Esophagus muscularis mucosa (tissue), 4 donors: Measurements from ENCODE around the gene EAF1. TPM values are rescaled to one million over a fixed set of nuclear protein-coding genes. Genes with fewer than 3 reads are reported as not detected.

Experiments
- DNase-seq: peaks from one replicate; pipeline ENCODE4 v3.0.0-alpha.2; 2017; ENCODE audit errors: extremely low spot score
- H3K27ac ChIP-seq, 4 donors: fragments of 200-600 bp; sonication (generic); replicated peaks in 1 of 4; 1 replicate in 3 of 4; 2 replicates in 1 of 4; pipeline ENCODE4 v1.5.1; 2016 to 2019; ENCODE audit warnings: mild to moderate bottlenecking in 1 of 4
- H3K27me3 ChIP-seq, 4 donors: fragments of 200-600 bp; sonication (generic); one replicate each; pipeline versions ENCODE4 v1.5.1 to v1.6.0; 2016 to 2019
- H3K36me3 ChIP-seq, 4 donors: fragments of 200-600 bp; sonication (generic); one replicate each; pipeline ENCODE4 v1.5.1; 2016 to 2019
- H3K4me1 ChIP-seq, 4 donors: fragments of 200-600 bp; sonication (generic); one replicate each; pipeline ENCODE4 v1.5.1; 2016 to 2019
- H3K4me3 ChIP-seq, 4 donors: fragments of 200-600 bp; sonication (generic); 1 replicate in 2 of 4; 2 replicates in 2 of 4; pipeline ENCODE4 v1.5.1; 2016 to 2019; ENCODE audit warnings: mild to moderate bottlenecking in 4 of 4, moderate library complexity in 1 of 4
- H3K9me3 ChIP-seq, 4 donors: fragments of 200-600 bp; sonication (generic); 1 replicate in 3 of 4; 2 replicates in 1 of 4; pipeline ENCODE4 v1.5.1; 2016 to 2019
- CTCF ChIP-seq, 3 experiments: fragments of 200-600 bp in 2 of 3; fragments of 450-650 bp in 1 of 3; sonication (generic) in 2 of 3; IDR thresholded peaks; one replicate each; pipeline ENCODE4 v1.5.1; 2017 to 2019; ENCODE audit warnings: antibody characterized with exemption in 3 of 3, mild to moderate bottlenecking in 2 of 3, moderate library complexity in 1 of 3
- EP300 ChIP-seq: sonication (generic); formaldehyde crosslinking; IDR thresholded peaks from one replicate; pipeline ENCODE4 v1.6.1; 2017; ENCODE audit warnings: antibody characterized with exemption
- POLR2A ChIP-seq: fragments of 450-650 bp; IDR thresholded peaks from one replicate; pipeline ENCODE4 v1.6.1; 2017; ENCODE audit warnings: antibody characterized with exemption, moderate library complexity, mild to moderate bottlenecking, low read depth
- POLR2AphosphoS5 ChIP-seq, 2 donors: sonication (generic); formaldehyde crosslinking; IDR thresholded peaks; one replicate each; pipeline ENCODE4 v1.6.1; 2017; ENCODE audit warnings: antibody characterized with exemption in 2 of 2
- WGBS: methylation state at CpG from one replicate; pipeline ENCODE4 v1.1.5; 2018; 5-methylcytosine and 5-hydroxymethylcytosine counted together
- intact Hi-C: fragments of 100-400 bp; cut with DNase I; formaldehyde crosslinking; loops from one replicate; pipeline ENCODE4 v1.15.1; 2023
- small RNA-seq, 3 donors: library from RNA; depleted of rRNA; stranded (forward); fragments of <200 nt; gene quantifications; one replicate each; pipeline ENCODE3, GENCODE V24; 2016
- total RNA-seq, 4 donors: library from RNA; depleted of rRNA; stranded (reverse); fragments of >200 nt; gene quantifications; one replicate each; pipeline versions ENCODE4 v1.1.0 to v1.2.1, GENCODE V29; 2016

Gene EAF1
- total RNA-seq, 4 donors from 2014 or later, result 12.0 to 21.7 (median 15.4) TPM

- Histone ChIP-seq H3K9me3 (no peaks in the 10 kb centered on the region), H3K27ac (no peak overlapping the region), H3K4me1 (peaks cover 6 to 13% (median 9%) of the 10 kb centered on the region in 4 donors), H3K36me3 (peaks cover 5 to 29% (median 17%) of the 10 kb centered on the region in 4 donors), H3K27me3 (no peaks in the 10 kb centered on the region), H3K4me3 (no peak overlapping the region)
- intact Hi-C loops, result no loop called here
- TF ChIP-seq POLR2A, result no peak
- TF ChIP-seq POLR2AphosphoS5 (IDR thresholded peaks at IDR 0.05), result no peak
- TF ChIP-seq CTCF (IDR thresholded peaks at IDR 0.05), result no peak
- TF ChIP-seq EP300, result no peak
- DNase-seq, result no peak
- 100% methylated on average over 2 of the region's 2 CpGs for WGBS
Measured at GRCh38 chr3:15490158-15490557, 62.8 kb downstream of the EAF1 start.

DNA sequence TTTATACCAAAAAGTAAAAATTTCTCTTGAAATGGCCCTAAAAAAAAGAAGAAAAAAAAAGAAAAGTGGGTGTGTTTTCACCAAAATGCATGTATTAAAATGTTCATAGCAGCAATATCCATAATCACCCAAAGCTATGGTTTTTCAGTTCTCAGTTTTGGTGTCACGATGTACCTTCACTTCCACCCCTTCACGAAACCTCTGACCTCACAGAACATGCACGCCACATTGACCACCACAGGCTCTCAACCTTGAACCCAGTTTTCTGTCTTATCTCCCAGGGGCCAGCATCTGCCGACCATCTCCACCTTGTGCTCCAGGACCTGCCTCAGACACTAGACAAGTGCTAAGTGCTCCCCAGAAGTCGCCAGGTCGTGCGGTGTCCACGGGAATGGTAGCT, 63.7 kb downstream of the EAF1 start:
- no peaks in the 10 kb centered on the region for H3K9me3 ChIP-seq
- no peaks in the 10 kb centered on the region for H3K27me3 ChIP-seq
- WGBS, result 95% methylated on average over 8 of the region's 8 CpGs
- no peak overlapping the region for H3K27ac ChIP-seq
- no peak for DNase-seq
- H3K4me3 ChIP-seq, result no peak overlapping the region
- H3K4me1 ChIP-seq, result peaks cover 13 to 22% (median 18%) of the 10 kb centered on the region in 4 donors
- peaks cover 5 to 27% (median 17%) of the 10 kb centered on the region in 4 donors for H3K36me3 ChIP-seq
- intact Hi-C loops, result no loop called here
- no peak for TF ChIP-seq CTCF (IDR thresholded peaks at IDR 0.05)

Small RNA genes lying within 50 kb of the gene (small RNA-seq; reads per million reads assigned to genes)
- 0 reads per million in 3 donors for gene RNU6-1024P

Other genes starting within 250 kb of the EAF1 start
- 10 to 100 TPM; 33.0 to 52.0 (median 43.3) TPM for gene CAPN7, start 221.4 kb upstream of the EAF1 start, total RNA-seq
- 10 to 100 TPM; 26.2 to 56.5 (median 38.2) TPM for gene SH3BP5, start 95.0 kb upstream of the EAF1 start, total RNA-seq
- 10 to 100 TPM; 10.9 to 18.7 (median 11.8) TPM for gene METTL6, start 54 bp upstream of the EAF1 start, total RNA-seq
- 1 to 10 TPM; 1.2 to 3.1 (median 1.8) TPM for gene COLQ, start 94.1 kb downstream of the EAF1 start, total RNA-seq
- 10 to 100 TPM; 19.3 to 27.0 (median 22.0) TPM for gene HACL1, start 174.0 kb downstream of the EAF1 start, total RNA-seq
- gene BTD, start 174.1 kb downstream of the EAF1 start, total RNA-seq, result 10 to 100 TPM; 38.5 to 65.2 (median 41.6) TPM